GM21381 (cell line): ENCODE data around the gene NGF.
"Not testable (repeated sequence)": the region's sequence is repeated elsewhere in the genome, so short reads cannot be mapped to it uniquely, and the experiment has no call there.

ENCODE experiments used
- ATAC-seq: cut with Tn5 transposase; IDR thresholded peaks from one replicate; pipeline ENCODE4 v1.9.1; 2021; ENCODE audit warnings: mild to moderate bottlenecking, moderate library complexity; ENCODE audit not compliant: unreplicated experiment

Gene NGF

GRCh38 chr1:115337633-115338456 is at the start of gene NGF:
NGF (minus strand) TSS chr1:115338249; CDS start chr1:115286795, 51,454 bp downstream.
- ATAC-seq, result no peak

- not testable (repeated sequence) for ATAC-seq
These were observed 45.4 kb upstream of the NGF start for GRCh38 chr1:115383455-115383854.

GRCh38 chr1:115379943-115380342 is 41.9 kb upstream of the NGF start:
- ATAC-seq, result no peak

DNA sequence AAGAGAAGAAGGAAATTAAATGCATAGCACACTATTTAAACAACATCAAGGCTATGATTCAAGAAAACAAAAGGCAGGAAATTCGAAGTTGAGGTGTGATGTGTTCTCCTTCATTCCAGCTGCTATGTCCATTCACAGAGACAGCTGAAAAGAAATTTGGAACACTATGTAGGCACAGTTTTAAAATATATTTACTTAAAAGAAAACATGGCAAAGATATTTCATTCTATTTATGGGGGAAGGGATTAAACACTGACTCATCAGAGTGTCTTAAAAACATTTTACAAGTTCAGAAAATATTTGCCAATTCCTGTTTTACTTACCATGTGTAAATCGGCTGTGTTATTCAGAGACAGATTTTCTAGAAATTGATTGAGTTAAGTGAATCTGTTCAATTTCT is 39.4 kb upstream of the NGF start:
- no peak for ATAC-seq

- no peak for ATAC-seq
These were observed 36.5 kb upstream of the NGF start for GRCh38 chr1:115374598-115374997.

GRCh38 chr1:115373305-115373704 is 35.3 kb upstream of the NGF start:
- no peak for ATAC-seq

GRCh38 chr1:115365738-115366137 is 27.7 kb upstream of the NGF start:
- no peak for ATAC-seq

DNA sequence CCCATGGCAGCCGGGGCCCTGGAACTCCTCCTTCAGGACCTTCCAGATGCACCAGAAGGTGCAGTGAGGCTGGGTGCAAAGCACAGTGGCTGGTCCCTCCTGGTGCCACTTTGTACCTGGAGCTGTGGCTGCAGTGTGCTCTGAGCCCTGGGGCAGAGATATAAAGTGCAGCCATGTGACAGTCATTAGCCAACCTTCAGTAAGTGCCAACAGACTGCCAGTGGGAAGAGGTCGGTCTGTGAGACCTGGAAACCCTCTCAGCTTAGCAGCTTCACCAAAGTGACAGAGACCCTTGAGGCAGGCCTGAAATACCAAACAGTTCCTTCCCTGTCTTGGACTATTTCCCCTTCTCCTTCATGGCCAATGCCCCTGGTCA is 26.7 kb upstream of the NGF start:
- no peak for ATAC-seq

DNA sequence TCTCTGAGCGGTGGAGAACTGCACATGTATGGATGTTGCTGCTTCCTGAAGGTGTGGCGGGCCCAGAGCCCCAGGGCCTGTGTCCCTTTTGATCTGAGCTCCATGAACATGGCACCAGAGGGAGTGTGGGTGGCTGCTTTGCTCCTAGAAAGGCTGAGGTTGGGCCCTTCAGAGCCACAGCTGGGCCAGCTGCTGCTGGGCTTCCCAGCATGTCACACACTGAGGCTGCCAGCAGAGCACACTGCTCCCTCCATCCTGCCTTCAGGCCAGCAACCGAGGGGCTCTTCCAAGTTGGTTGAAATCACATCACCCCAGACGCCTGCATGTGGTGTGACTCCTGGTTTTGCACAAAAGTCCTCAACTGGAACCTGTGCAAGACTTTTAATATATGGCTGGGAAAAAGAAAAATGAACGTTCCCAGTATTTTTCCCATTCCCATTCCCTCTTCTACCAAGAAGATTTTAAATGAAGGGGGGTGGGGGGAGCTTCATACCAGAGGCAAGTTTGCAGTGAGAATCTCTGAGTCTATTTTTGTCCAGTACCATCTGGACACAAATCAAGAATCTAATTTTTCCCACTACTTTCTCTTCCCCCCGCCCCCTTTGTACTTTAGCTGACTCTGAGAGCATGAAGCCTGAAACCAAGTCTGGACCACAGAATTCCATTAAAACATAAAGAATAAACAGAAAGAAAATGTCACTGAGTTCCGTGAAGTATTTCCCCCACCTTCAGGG is 26.2 kb upstream of the NGF start:
- no peak for ATAC-seq

GRCh38 chr1:115363171-115363570 is 25.1 kb upstream of the NGF start:
- ATAC-seq, result no peak

DNA sequence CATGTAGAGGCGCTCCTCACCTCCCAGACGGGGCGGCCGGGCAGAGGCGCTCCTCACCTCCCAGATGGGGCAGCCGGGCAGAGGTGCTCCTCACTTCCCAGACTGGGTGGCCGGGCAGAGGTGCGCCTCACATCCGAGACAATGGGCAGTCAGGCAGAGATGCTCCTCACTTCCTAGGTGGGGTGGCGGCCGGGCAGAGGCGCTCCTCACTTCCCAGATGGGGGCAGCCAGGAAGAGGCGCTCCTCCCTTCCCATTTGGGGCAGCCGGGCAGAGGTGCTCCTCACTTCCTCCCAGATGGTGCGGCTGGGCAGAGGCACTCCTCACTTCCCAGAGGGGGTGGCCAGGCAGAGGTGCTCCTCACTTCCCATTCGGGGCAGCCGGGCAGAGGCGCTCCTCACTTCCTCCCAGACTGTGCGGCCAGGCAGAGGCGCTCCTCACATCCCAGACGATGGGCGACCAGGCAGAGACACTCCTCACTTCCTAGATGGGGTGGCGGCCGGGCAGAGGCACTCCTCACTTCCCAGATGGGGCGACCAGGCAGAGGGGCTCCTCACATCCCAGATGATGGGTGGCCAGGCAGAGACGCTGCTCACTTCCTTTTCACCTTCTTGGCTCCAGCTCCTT is 22.6 kb upstream of the NGF start:
- not testable (repeated sequence) for ATAC-seq

DNA sequence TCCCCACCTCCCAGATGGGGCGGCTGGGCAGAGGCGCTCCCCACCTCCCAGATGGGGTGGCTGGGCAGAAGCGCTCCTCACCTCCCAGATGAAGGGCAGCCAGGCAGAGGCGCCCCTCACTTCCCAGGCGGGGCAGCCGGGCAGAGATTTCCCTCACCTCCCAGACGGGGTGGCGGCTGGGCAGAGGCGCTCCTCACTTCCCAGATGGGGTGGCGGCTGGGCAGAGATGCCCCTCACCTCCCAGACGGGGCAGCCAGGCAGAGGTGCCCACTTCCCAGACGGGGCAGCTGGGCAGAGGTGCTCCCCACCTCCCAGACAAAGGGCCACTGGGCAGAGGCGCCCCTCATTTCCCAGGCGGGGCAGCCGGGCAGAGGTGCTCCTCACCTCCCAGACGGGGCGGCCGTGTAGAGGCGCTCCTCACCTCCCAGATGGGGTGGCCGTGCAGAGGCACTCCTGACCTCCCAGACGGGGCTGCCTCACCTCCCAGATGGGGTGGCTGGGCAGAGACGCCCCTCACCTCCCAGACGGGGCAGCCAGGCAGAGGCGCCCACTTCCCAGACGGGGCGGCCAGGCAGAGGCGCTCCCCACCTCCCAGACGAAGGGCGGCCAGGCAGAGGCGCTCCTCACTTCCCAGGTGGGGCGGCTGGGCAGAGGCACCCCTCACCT is 21.9 kb upstream of the NGF start:
- not testable (repeated sequence) for ATAC-seq

- no peak for ATAC-seq
These were observed 18.3 kb upstream of the NGF start for GRCh38 chr1:115356356-115356755.

DNA sequence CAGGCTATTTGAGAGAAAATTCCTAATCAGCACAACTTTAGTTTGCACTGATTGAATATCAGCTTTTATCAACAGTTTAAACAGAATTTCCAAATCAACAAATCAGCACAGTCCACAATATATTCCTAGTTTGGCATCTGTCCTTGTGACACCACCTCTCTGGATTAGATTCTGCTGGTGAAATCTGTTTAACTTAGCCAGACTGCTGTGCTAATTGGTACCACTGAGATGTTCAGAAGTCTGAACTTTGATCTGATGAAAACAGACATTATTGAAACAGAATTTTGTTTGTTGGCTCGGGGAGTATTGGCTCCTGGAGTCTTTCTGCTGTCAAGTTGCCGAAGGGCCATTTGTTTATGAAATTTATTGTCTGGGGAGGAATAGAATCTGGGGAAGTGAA is 17.0 kb upstream of the NGF start:
- ATAC-seq, result no peak

DNA sequence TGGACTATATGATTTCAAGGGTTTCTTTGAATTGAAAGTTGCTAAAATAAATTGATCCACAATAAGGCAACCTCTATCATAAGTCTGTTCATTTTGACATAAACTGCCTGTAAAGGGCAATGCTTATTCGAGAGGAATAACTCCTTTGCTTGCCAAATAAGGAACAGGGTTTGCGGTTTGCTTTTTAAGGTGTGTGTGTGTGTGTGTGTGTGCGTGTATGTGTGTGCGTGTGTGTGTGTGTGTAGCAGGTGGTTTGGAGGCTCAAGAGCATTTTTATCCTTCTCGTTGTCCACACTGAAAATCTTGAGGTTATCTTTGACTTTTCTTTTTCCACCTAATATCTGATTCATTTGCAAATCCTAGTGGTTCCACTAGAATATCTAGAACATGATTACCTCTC is 13.1 kb upstream of the NGF start:
- no peak for ATAC-seq

DNA sequence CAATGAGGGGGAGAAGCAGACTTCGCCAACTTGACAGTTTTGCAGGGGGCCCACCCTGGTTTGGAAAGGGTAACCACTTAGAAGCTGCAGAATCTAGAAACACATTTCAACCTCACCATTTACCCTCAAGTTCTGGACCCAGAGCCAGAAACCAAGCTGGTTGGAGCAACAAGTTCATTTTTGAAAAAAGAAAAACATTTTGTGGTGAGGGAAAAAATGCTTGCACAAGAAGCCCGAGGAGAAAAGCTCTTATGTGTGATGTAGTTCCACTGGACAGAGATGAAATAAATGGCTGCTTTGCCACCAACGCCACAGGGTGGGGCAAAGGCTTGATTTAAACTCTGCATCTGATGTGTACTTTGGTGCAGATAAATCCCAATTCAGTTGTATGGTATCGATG is 10.6 kb upstream of the NGF start:
- no peak for ATAC-seq

GRCh38 chr1:115347282-115347681 is 9.2 kb upstream of the NGF start:
- no peak for ATAC-seq

DNA sequence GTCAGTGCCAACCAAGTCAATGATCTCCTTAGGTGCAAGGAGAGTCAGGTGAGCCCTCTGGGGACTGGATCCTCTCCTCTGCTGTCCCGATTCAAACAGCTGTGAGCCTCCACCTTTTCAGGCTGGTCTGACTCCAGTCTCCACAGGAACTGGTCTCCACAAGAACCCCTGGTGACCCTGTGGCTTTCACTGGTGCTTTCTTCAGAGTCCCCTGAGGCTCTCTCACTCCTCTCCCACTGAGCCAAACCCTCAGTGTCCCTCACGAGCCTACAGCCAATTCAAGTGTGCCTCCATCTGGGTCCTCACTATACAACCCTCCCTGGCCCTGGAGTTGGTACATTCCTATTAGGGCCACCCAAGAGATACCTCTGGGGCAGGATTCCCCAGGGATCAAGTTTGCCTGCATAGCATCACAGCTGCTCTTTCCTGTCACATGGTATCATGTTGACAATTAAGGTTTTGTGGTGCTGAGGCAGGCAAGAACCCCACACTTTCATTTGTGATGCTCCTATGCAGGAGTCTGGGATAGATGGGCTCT is 5.2 kb upstream of the NGF start:
- no peak for ATAC-seq

DNA sequence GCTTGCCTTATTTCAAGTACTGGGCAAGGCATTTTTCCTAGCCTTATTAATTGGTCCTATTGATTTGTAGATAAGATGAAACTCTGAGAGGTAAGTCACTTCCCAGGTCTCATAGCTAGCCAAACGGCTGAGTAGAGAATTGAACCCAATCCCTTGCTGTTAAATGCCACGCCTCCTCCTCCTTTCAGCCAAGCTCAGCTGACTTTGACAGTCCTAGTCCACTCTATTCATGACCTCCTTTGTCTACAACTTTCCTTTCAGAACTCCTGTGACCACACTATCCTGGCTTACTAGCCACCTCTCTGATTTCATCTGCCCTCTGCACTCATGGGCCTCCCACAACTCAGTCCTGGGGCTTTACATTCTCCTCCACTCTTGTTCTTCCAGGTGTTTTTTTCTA is 3.9 kb upstream of the NGF start:
- ATAC-seq, result no peak

- no peak for ATAC-seq
These were observed 2.8 kb upstream of the NGF start for GRCh38 chr1:115340879-115341278.

- no peak for ATAC-seq
These were observed 390 bp upstream of the NGF start for GRCh38 chr1:115338457-115338820.
